SK-N-SH (cell line): Measurements from ENCODE around the gene DNHD1. TPM values are rescaled to one million over a fixed set of nuclear protein-coding genes. Genes with fewer than 3 reads are reported as not detected.

Experiments used
- EP300 ChIP-seq, 2 experiments: IDR thresholded peaks; 2 replicates each; pipeline versions ENCODE4 v1.4.0 to v1.6.1; 2012; ENCODE audit warnings: borderline replicate concordance in 1 of 2, low read depth in 1 of 2, low read length in 1 of 2
- EZH2phosphoT487 ChIP-seq: fragments of 200-600 bp; sonication (generic); IDR thresholded peaks from 2 replicates; pipeline ENCODE4 v1.6.1; 2017; ENCODE audit warnings: low read depth, mixed run types, mild to moderate bottlenecking, antibody characterized with exemption, moderate library complexity, borderline replicate concordance
- JUND ChIP-seq: IDR thresholded peaks from 2 replicates; pipeline ENCODE4 v1.4.0; 2012
- POLR2AphosphoS5 ChIP-seq: IDR thresholded peaks from 2 replicates; pipeline ENCODE4 v1.6.1; 2012; ENCODE audit warnings: low read depth, low read length
- RXRA ChIP-seq: IDR thresholded peaks from 2 replicates; pipeline ENCODE4 v1.4.0; 2012; ENCODE audit warnings: low read depth, mild to moderate bottlenecking, borderline replicate concordance
- SIN3A ChIP-seq: IDR thresholded peaks from 2 replicates; pipeline ENCODE4 v1.6.1; 2012; ENCODE audit warnings: low read depth, mild to moderate bottlenecking, low read length, moderate library complexity, borderline replicate concordance
- TCF12 ChIP-seq: IDR thresholded peaks from 2 replicates; pipeline ENCODE4 v1.4.0; 2012
- TEAD4 ChIP-seq: IDR thresholded peaks from 2 replicates; pipeline ENCODE4 v1.4.0; 2012; ENCODE audit warnings: mild to moderate bottlenecking, borderline replicate concordance; ENCODE audit not compliant: insufficient read depth
- YY1 ChIP-seq: IDR thresholded peaks from 2 replicates; pipeline ENCODE4 v1.4.0; 2012; ENCODE audit warnings: low read depth, mild to moderate bottlenecking
- polyA plus RNA-seq, 3 experiments: library from polyadenylated mRNA; depleted of rRNA; stranded (reverse); fragments of >200 nt; gene quantifications; 2 replicates each; pipeline ENCODE4 v1.2.3, GENCODE V29; 2012
- TF ChIP-seq, protein P1 (sequence below): fragments of 150-350 bp; IDR thresholded peaks from 2 replicates; pipeline ENCODE4 v1.6.1; 2017; ENCODE audit warnings: antibody characterized with exemption, low read length, low read depth, borderline replicate concordance
- TF ChIP-seq, protein P2 (sequence below): fragments of 150-350 bp; IDR thresholded peaks from 2 replicates; pipeline ENCODE4 v1.6.1; 2016; ENCODE audit warnings: mild to moderate bottlenecking, low read depth, low read length
- TF ChIP-seq, protein P3 (sequence below): IDR thresholded peaks from 2 replicates; pipeline ENCODE4 v1.4.0; 2012; ENCODE audit warnings: low read depth
- TF ChIP-seq, protein P4 (sequence below): IDR thresholded peaks from 2 replicates; pipeline ENCODE4 v1.6.1; 2012; ENCODE audit warnings: mild to moderate bottlenecking, low read depth, low read length, moderate library complexity
- TF ChIP-seq, protein P5 (sequence below): fragments of 200-600 bp; sonication (generic); IDR thresholded peaks from 2 replicates; pipeline ENCODE4 v1.6.1; 2017; ENCODE audit warnings: antibody characterized with exemption, mild to moderate bottlenecking, moderate library complexity
- TF ChIP-seq, protein P6 (sequence below): IDR thresholded peaks from 2 replicates; pipeline ENCODE4 v1.4.0; 2012; ENCODE audit warnings: low read depth, borderline replicate concordance
- TF ChIP-seq, protein P7 (sequence below): IDR thresholded peaks from 2 replicates; pipeline ENCODE4 v1.4.0; 2012; ENCODE audit warnings: low read depth, borderline replicate concordance

DNHD1 gene
- polyA plus RNA-seq, 1 of the 3 experiments (the other 2 are of a cell fraction): 5.3 TPM

DNA sequence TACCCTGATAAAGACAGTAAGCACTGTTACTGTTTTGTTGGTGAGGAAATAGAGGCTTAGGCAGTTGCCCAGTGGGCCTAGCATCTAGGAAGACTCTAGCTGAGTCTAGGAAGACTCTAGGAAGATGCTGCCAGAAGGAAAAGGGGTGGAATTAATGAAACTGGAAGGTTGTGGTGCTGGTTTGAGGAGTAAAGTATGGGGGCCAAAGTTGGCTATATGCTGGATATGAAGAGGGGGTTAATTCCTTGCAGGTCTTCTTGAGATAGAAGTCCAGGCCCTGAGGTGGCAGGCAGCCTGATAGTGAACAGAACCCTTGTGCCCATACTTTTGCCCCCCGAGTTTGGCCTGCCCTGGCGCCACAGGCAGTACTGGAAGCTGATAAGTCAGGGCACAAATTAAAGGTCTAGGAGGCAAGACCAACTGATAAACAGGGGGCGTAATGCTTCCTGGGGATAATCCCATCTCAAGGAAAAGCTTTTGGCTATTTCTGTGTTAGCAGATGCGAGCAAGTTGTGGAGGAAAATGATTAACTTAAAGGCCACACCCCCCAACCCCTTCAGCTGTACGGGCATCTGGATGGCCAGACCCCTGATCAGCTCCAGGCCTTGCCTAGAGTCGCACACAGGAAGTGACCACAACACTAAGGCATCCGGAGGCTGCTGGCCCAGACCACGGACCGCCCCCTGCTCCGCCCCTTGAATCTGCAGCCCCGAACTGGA, 109.5 kb downstream of the DNHD1 start (continued):
- TF ChIP-seq, protein P1, sequence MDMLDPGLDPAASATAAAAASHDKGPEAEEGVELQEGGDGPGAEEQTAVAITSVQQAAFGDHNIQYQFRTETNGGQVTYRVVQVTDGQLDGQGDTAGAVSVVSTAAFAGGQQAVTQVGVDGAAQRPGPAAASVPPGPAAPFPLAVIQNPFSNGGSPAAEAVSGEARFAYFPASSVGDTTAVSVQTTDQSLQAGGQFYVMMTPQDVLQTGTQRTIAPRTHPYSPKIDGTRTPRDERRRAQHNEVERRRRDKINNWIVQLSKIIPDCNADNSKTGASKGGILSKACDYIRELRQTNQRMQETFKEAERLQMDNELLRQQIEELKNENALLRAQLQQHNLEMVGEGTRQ: no peak
- TF ChIP-seq, protein P2, sequence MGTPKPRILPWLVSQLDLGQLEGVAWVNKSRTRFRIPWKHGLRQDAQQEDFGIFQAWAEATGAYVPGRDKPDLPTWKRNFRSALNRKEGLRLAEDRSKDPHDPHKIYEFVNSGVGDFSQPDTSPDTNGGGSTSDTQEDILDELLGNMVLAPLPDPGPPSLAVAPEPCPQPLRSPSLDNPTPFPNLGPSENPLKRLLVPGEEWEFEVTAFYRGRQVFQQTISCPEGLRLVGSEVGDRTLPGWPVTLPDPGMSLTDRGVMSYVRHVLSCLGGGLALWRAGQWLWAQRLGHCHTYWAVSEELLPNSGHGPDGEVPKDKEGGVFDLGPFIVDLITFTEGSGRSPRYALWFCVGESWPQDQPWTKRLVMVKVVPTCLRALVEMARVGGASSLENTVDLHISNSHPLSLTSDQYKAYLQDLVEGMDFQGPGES: no peak
- TF ChIP-seq EZH2phosphoT487: no peak
- TF ChIP-seq POLR2AphosphoS5: peak; percentile 77
- TF ChIP-seq, protein P3, sequence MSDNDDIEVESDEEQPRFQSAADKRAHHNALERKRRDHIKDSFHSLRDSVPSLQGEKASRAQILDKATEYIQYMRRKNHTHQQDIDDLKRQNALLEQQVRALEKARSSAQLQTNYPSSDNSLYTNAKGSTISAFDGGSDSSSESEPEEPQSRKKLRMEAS: peak; percentile 62
- TF ChIP-seq, protein P4, sequence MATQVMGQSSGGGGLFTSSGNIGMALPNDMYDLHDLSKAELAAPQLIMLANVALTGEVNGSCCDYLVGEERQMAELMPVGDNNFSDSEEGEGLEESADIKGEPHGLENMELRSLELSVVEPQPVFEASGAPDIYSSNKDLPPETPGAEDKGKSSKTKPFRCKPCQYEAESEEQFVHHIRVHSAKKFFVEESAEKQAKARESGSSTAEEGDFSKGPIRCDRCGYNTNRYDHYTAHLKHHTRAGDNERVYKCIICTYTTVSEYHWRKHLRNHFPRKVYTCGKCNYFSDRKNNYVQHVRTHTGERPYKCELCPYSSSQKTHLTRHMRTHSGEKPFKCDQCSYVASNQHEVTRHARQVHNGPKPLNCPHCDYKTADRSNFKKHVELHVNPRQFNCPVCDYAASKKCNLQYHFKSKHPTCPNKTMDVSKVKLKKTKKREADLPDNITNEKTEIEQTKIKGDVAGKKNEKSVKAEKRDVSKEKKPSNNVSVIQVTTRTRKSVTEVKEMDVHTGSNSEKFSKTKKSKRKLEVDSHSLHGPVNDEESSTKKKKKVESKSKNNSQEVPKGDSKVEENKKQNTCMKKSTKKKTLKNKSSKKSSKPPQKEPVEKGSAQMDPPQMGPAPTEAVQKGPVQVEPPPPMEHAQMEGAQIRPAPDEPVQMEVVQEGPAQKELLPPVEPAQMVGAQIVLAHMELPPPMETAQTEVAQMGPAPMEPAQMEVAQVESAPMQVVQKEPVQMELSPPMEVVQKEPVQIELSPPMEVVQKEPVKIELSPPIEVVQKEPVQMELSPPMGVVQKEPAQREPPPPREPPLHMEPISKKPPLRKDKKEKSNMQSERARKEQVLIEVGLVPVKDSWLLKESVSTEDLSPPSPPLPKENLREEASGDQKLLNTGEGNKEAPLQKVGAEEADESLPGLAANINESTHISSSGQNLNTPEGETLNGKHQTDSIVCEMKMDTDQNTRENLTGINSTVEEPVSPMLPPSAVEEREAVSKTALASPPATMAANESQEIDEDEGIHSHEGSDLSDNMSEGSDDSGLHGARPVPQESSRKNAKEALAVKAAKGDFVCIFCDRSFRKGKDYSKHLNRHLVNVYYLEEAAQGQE: no peak
- TF ChIP-seq, protein P5, sequence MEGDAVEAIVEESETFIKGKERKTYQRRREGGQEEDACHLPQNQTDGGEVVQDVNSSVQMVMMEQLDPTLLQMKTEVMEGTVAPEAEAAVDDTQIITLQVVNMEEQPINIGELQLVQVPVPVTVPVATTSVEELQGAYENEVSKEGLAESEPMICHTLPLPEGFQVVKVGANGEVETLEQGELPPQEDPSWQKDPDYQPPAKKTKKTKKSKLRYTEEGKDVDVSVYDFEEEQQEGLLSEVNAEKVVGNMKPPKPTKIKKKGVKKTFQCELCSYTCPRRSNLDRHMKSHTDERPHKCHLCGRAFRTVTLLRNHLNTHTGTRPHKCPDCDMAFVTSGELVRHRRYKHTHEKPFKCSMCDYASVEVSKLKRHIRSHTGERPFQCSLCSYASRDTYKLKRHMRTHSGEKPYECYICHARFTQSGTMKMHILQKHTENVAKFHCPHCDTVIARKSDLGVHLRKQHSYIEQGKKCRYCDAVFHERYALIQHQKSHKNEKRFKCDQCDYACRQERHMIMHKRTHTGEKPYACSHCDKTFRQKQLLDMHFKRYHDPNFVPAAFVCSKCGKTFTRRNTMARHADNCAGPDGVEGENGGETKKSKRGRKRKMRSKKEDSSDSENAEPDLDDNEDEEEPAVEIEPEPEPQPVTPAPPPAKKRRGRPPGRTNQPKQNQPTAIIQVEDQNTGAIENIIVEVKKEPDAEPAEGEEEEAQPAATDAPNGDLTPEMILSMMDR: peak; percentile 14; the same call in 1 of the 2 replicates
- no peak; the same call in 1 of the 2 replicates for TF ChIP-seq YY1
- TF ChIP-seq TCF12: peak; percentile 88
- TF ChIP-seq TEAD4: peak; percentile 64
- TF ChIP-seq, protein P6, sequence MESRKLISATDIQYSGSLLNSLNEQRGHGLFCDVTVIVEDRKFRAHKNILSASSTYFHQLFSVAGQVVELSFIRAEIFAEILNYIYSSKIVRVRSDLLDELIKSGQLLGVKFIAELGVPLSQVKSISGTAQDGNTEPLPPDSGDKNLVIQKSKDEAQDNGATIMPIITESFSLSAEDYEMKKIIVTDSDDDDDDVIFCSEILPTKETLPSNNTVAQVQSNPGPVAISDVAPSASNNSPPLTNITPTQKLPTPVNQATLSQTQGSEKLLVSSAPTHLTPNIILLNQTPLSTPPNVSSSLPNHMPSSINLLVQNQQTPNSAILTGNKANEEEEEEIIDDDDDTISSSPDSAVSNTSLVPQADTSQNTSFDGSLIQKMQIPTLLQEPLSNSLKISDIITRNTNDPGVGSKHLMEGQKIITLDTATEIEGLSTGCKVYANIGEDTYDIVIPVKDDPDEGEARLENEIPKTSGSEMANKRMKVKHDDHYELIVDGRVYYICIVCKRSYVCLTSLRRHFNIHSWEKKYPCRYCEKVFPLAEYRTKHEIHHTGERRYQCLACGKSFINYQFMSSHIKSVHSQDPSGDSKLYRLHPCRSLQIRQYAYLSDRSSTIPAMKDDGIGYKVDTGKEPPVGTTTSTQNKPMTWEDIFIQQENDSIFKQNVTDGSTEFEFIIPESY: no peak
- TF ChIP-seq JUND: peak; percentile 84
- TF ChIP-seq, protein P7, sequence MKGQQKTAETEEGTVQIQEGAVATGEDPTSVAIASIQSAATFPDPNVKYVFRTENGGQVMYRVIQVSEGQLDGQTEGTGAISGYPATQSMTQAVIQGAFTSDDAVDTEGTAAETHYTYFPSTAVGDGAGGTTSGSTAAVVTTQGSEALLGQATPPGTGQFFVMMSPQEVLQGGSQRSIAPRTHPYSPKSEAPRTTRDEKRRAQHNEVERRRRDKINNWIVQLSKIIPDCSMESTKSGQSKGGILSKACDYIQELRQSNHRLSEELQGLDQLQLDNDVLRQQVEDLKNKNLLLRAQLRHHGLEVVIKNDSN: no peak
- no peak for TF ChIP-seq RXRA
- no peak; a peak in 1 of 4 replicates for TF ChIP-seq EP300 (IDR thresholded peaks at IDR 0.05; ENCODE audit: borderline replicate concordance in 1 of 2, low read depth in 1 of 2, low read length in 1 of 2)
- TF ChIP-seq SIN3A: peak; percentile 54; the same call in 1 of the 2 replicates
